ENCODE results near the gene VPS36.

DNA sequence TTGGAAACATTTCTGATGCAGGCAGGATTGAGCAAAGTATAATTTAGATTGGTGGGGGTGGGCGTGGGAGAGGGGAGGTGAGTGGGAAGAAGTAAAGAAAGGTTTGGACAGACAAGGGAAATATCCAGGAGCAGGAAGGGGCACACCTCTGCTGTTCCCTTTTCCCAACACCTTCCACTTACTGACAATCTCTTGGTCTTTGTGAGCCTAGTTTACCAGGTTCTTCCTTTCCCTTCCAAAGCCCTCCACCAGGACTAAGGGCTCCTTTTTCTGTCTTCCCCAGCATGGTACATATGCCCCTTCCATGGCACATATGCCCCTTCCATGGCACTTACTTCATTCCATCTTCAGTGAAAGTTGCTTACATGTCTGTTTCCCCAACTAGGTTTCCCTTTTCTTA is 38.3 kb downstream of the VPS36 start:
- TF ChIP-seq EZH2 (IDR thresholded peaks at IDR 0.05; ENCODE audit: borderline replicate concordance, insufficient read depth, low read depth, low read length, poor library complexity, severe bottlenecking): no peak
- TF ChIP-seq, protein P1, sequence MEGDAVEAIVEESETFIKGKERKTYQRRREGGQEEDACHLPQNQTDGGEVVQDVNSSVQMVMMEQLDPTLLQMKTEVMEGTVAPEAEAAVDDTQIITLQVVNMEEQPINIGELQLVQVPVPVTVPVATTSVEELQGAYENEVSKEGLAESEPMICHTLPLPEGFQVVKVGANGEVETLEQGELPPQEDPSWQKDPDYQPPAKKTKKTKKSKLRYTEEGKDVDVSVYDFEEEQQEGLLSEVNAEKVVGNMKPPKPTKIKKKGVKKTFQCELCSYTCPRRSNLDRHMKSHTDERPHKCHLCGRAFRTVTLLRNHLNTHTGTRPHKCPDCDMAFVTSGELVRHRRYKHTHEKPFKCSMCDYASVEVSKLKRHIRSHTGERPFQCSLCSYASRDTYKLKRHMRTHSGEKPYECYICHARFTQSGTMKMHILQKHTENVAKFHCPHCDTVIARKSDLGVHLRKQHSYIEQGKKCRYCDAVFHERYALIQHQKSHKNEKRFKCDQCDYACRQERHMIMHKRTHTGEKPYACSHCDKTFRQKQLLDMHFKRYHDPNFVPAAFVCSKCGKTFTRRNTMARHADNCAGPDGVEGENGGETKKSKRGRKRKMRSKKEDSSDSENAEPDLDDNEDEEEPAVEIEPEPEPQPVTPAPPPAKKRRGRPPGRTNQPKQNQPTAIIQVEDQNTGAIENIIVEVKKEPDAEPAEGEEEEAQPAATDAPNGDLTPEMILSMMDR (IDR thresholded peaks at IDR 0.05): no peak

Data from B cell (primary cell).